Neural cell (in vitro differentiated cells): Measurements from ENCODE around the gene FYCO1. TPM values are rescaled to one million over a fixed set of nuclear protein-coding genes. Genes with fewer than 3 reads are reported as not detected.

ENCODE experiments used
- H2AFZ ChIP-seq: fragments of 200-600, 300-800 bp; sonication (generic), shearing (Covaris generic); 2 replicates; pipeline ENCODE4 v1.6.0; 2014; ENCODE audit warnings: low read depth, mild to moderate bottlenecking, antibody characterized with exemption, low read length, moderate library complexity
- H3F3A ChIP-seq: fragments of 200-600 bp; shearing (Covaris generic); 2 replicates; pipeline ENCODE4 v1.6.1; 2016; ENCODE audit warnings: mild to moderate bottlenecking, moderate library complexity, mixed read lengths, antibody characterized with exemption, low read length; ENCODE audit not compliant: insufficient read depth, poor library complexity, severe bottlenecking
- H3K27ac ChIP-seq: fragments of 200-600, 300-800 bp; sonication (generic), shearing (Covaris generic); 2 replicates; pipeline ENCODE4 v1.5.1; 2014; ENCODE audit warnings: mild to moderate bottlenecking, low read length, moderate library complexity
- H3K27me3 ChIP-seq: fragments of 300-800, 200-600 bp; sonication (generic), shearing (Covaris generic); 2 replicates; pipeline ENCODE4 v1.6.0; 2014; ENCODE audit warnings: mild to moderate bottlenecking, low read depth, low read length, moderate library complexity; ENCODE audit not compliant: insufficient read depth
- H3K36me3 ChIP-seq: fragments of 300-800, 200-600 bp; sonication (generic), shearing (Covaris generic); 2 replicates; pipeline ENCODE4 v1.5.1; 2014; ENCODE audit warnings: mild to moderate bottlenecking, antibody characterized with exemption, low read length, moderate library complexity; ENCODE audit not compliant: insufficient read depth
- H3K4me2 ChIP-seq: fragments of 300-800, 200-600 bp; sonication (generic), shearing (Covaris generic); 2 replicates; pipeline ENCODE4 v1.6.0; 2014; ENCODE audit warnings: mild to moderate bottlenecking, low read length
- H3K4me3 ChIP-seq: fragments of 300-800, 200-600 bp; sonication (generic), shearing (Covaris generic); 2 replicates; pipeline ENCODE4 v1.5.1; 2014; ENCODE audit warnings: mild to moderate bottlenecking, low read length, moderate library complexity
- H3K79me2 ChIP-seq: fragments of 200-600 bp; shearing (Covaris generic); replicated peaks from 2 replicates; pipeline ENCODE4 v1.6.0; 2014; ENCODE audit warnings: mild to moderate bottlenecking, low read length, moderate library complexity; ENCODE audit not compliant: insufficient read depth
- H3K9ac ChIP-seq: fragments of 300-800, 200-600 bp; sonication (generic), shearing (Covaris generic); 2 replicates; pipeline ENCODE4 v1.6.1; 2016; ENCODE audit warnings: mild to moderate bottlenecking, low read length, mixed read lengths
- H3K9me2 ChIP-seq: fragments of 200-600 bp; shearing (Covaris generic); 2 replicates; pipeline ENCODE4 v1.6.1; 2016; ENCODE audit warnings: mild to moderate bottlenecking, low read length, mixed read lengths; ENCODE audit not compliant: insufficient read depth
- H3K9me3 ChIP-seq: fragments of 200-600, 300-800 bp; sonication (generic), shearing (Covaris generic); 2 replicates; pipeline ENCODE4 v1.6.1; 2016; ENCODE audit warnings: mild to moderate bottlenecking, mixed run types, low read length, moderate library complexity, mixed read lengths
- H4K20me1 ChIP-seq: fragments of 200-600 bp; shearing (Covaris generic); 2 replicates; pipeline ENCODE4 v1.6.1; 2016; ENCODE audit warnings: mild to moderate bottlenecking, mixed run types; ENCODE audit not compliant: insufficient read depth
- CTCF ChIP-seq: fragments of 450-650 bp; IDR thresholded peaks from 2 replicates; pipeline ENCODE4 v1.5.1; 2014; ENCODE audit warnings: antibody characterized with exemption, mild to moderate bottlenecking, moderate library complexity; ENCODE audit not compliant: poor library complexity, severe bottlenecking
- EP300 ChIP-seq: fragments of 450-650 bp; conservative IDR thresholded peaks from 2 replicates; pipeline ENCODE4 v1.6.1; 2014; ENCODE audit warnings: antibody characterized with exemption, mild to moderate bottlenecking, moderate library complexity; ENCODE audit not compliant: poor library complexity, severe bottlenecking
- EZH2 ChIP-seq: fragments of 200-600, 300-800 bp; shearing (Covaris generic), sonication (generic); IDR thresholded peaks from 2 replicates; pipeline ENCODE4 v1.6.1; 2014; ENCODE audit warnings: antibody characterized with exemption, low read length, borderline replicate concordance, mild to moderate bottlenecking; ENCODE audit not compliant: insufficient read depth, poor library complexity, severe bottlenecking
- MXI1 ChIP-seq: fragments of 450-650 bp; conservative IDR thresholded peaks from 2 replicates; pipeline ENCODE4 v1.6.1; 2014; ENCODE audit warnings: antibody characterized with exemption, mild to moderate bottlenecking; ENCODE audit not compliant: poor library complexity, severe bottlenecking
- POLR2AphosphoS5 ChIP-seq: IDR thresholded peaks from 2 replicates; pipeline ENCODE4 v1.6.1; 2012
- RAD21 ChIP-seq: fragments of 450-650 bp; conservative IDR thresholded peaks from 2 replicates; pipeline ENCODE4 v1.6.1; 2014; ENCODE audit warnings: antibody characterized with exemption, mild to moderate bottlenecking, moderate library complexity
- REST ChIP-seq: IDR thresholded peaks from 2 replicates; pipeline ENCODE4 v1.6.1; 2012; ENCODE audit warnings: borderline replicate concordance
- SMC3 ChIP-seq: fragments of 450-650 bp; conservative IDR thresholded peaks from 2 replicates; pipeline ENCODE4 v1.6.1; 2014; ENCODE audit warnings: antibody characterized with exemption, mild to moderate bottlenecking, moderate library complexity; ENCODE audit not compliant: poor library complexity
- TAF1 ChIP-seq: IDR thresholded peaks from 2 replicates; pipeline ENCODE4 v1.6.1; 2012; ENCODE audit warnings: low read depth
- polyA plus RNA-seq: library from polyadenylated mRNA; depleted of rRNA; stranded (reverse); fragments of >200 nt; gene quantifications from 2 replicates; pipeline ENCODE4 v1.2.3, GENCODE V29; 2014

The FYCO1 gene
- polyA plus RNA-seq, 1 donor from 2014 or later = 0.12 TPM

GRCh38 chr3:45910892-45911291 lies 84.7 kb downstream of the FYCO1 start:
- no peak overlapping the region for H3K4me2 ChIP-seq
- H3K9ac ChIP-seq = no peak overlapping the region
- TF ChIP-seq POLR2AphosphoS5 = no peak
- TF ChIP-seq CTCF = no peak
- no peak for TF ChIP-seq TAF1
- no peak for TF ChIP-seq MXI1
- TF ChIP-seq EP300 = no peak
- TF ChIP-seq EZH2 = no peak
- no peak for TF ChIP-seq SMC3
- no peak for TF ChIP-seq RAD21
- TF ChIP-seq REST = no peak
- no peaks in the 10 kb centered on the region for H3K9me3 ChIP-seq
- no peaks in the 10 kb centered on the region for H3K79me2 ChIP-seq
- no peaks in the 10 kb centered on the region for H3F3A ChIP-seq
- H2AFZ ChIP-seq = no peak overlapping the region
- H3K4me3 ChIP-seq = no peak overlapping the region
- H3K27ac ChIP-seq = no peak overlapping the region
- H3K36me3 ChIP-seq = no peaks in the 10 kb centered on the region
- H3K9me2 ChIP-seq = no peaks in the 10 kb centered on the region
- H3K27me3 ChIP-seq = no peaks in the 10 kb centered on the region
- H4K20me1 ChIP-seq = no peaks in the 10 kb centered on the region

- no peak overlapping the region for H3K9ac ChIP-seq
- H2AFZ ChIP-seq = no peak overlapping the region
- no peaks in the 10 kb centered on the region for H3K9me3 ChIP-seq
Measured at GRCh38 chr3:45909542-45909941, 86.1 kb downstream of the FYCO1 start.

More at GRCh38 chr3:45909542-45909941, 86.1 kb downstream of the FYCO1 start:
- H3K27ac ChIP-seq = no peak overlapping the region
- no peaks in the 10 kb centered on the region for H3K9me2 ChIP-seq
- H3K4me2 ChIP-seq = no peak overlapping the region
- no peaks in the 10 kb centered on the region for H3K27me3 ChIP-seq
- no peaks in the 10 kb centered on the region for H4K20me1 ChIP-seq
- TF ChIP-seq MXI1 (no peak), EZH2 (no peak), CTCF (no peak), EP300 (no peak)
- H3K4me3 ChIP-seq = no peak overlapping the region
- no peaks in the 10 kb centered on the region for H3K36me3 ChIP-seq
- H3K79me2 ChIP-seq = no peaks in the 10 kb centered on the region
- H3F3A ChIP-seq = no peaks in the 10 kb centered on the region
